ENCODE measurements around the gene DYNC1I1. TPM values are rescaled to one million over a fixed set of nuclear protein-coding genes. Genes with fewer than 3 reads are reported as not detected.

DYNC1I1 gene
- total and polyA plus RNA-seq, 2 donors (not counting 1 experiment from before 2014, with no cell fraction given): 0.17 to 0.30 TPM

DNA sequence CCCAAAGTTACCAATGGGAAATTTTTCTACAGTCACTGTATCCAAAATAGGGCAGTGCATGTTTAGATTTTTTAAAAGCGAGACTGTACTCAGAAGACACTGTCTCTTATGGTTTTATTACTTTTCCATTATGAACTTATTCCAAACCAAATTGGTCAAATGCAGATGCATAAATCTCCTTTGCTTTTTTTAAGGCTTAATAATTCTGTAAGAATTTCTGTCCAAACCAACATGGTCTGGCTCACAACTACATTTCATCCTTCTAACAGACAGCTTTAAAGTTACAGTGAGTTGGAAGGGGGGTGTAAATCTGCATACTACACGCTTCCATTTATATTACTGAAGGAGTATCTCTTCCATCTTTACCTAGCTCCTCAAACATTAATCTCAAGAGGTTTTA lies 350.4 kb downstream of the DYNC1I1 start:
- Histone ChIP-seq H3K36me3 (ENCODE audit: control insufficient read depth, insufficient read depth, low read length) (no peaks in the 10 kb centered on the region), H2AFZ (ENCODE audit: low read length) (no peak overlapping the region), H3K27ac (ENCODE audit: insufficient read depth, low read length) (no peak overlapping the region), H3K4me2 (ENCODE audit: extremely low read depth, insufficient read depth, low read length) (no peak overlapping the region), H3K27me3 (ENCODE audit: control insufficient read depth, insufficient read depth, low read length) (no peaks in the 10 kb centered on the region), H3K9ac (ENCODE audit: insufficient read depth, low read length) (no peak overlapping the region), H3K9me3 (ENCODE audit: control insufficient read depth, insufficient read depth, low read depth, low read length) (no peaks in the 10 kb centered on the region), H4K20me1 (ENCODE audit: control insufficient read depth, extremely low read depth, insufficient read depth, low read length) (no peaks in the 10 kb centered on the region), H3K4me3 (replicated peaks in 1 of 4; ENCODE audit: control extremely low read depth in 1 of 4, insufficient read depth in 1 of 4, low read depth in 3 of 4, low read length in 4 of 4) (no peak overlapping the region), H3K4me1 (ENCODE audit: control insufficient read depth, extremely low read depth, insufficient read depth, low read length) (no peaks in the 10 kb centered on the region), H3K79me2 (ENCODE audit: control insufficient read depth, insufficient read depth, low read length) (no peaks in the 10 kb centered on the region)
- peak in 1 of 2 donors; percentile 50 for DNase-seq (ENCODE audit: low read depth in 2 of 2)
- TF ChIP-seq, protein P1, sequence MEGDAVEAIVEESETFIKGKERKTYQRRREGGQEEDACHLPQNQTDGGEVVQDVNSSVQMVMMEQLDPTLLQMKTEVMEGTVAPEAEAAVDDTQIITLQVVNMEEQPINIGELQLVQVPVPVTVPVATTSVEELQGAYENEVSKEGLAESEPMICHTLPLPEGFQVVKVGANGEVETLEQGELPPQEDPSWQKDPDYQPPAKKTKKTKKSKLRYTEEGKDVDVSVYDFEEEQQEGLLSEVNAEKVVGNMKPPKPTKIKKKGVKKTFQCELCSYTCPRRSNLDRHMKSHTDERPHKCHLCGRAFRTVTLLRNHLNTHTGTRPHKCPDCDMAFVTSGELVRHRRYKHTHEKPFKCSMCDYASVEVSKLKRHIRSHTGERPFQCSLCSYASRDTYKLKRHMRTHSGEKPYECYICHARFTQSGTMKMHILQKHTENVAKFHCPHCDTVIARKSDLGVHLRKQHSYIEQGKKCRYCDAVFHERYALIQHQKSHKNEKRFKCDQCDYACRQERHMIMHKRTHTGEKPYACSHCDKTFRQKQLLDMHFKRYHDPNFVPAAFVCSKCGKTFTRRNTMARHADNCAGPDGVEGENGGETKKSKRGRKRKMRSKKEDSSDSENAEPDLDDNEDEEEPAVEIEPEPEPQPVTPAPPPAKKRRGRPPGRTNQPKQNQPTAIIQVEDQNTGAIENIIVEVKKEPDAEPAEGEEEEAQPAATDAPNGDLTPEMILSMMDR (conservative IDR thresholded peaks at IDR 0.05 in 1 of 2, IDR thresholded peaks at IDR 0.05 in 1 of 2; ENCODE audit: low read depth in 1 of 2, low read length in 2 of 2): no peak
- TF ChIP-seq EZH2 (IDR thresholded peaks at IDR 0.05; ENCODE audit: low read length, missing control alignments): no peak

GRCh38 chr7:96126382-96126781 lies 354.0 kb downstream of the DYNC1I1 start:
- H3K79me2 ChIP-seq (ENCODE audit: control insufficient read depth, insufficient read depth, low read length): no peaks in the 10 kb centered on the region
- no peaks in the 10 kb centered on the region for H3K9me3 ChIP-seq (ENCODE audit: control insufficient read depth, insufficient read depth, low read depth, low read length)
- TF ChIP-seq EZH2 (IDR thresholded peaks at IDR 0.05; ENCODE audit: low read length, missing control alignments): no peak
- TF ChIP-seq, protein P1 (conservative IDR thresholded peaks at IDR 0.05 in 1 of 2, IDR thresholded peaks at IDR 0.05 in 1 of 2; ENCODE audit: low read depth in 1 of 2, low read length in 2 of 2): no peak
- no peak for DNase-seq (ENCODE audit: low read depth in 2 of 2)
- H3K4me1 ChIP-seq (ENCODE audit: control insufficient read depth, extremely low read depth, insufficient read depth, low read length): no peaks in the 10 kb centered on the region
- H3K27me3 ChIP-seq (ENCODE audit: control insufficient read depth, insufficient read depth, low read length): no peaks in the 10 kb centered on the region
- H3K36me3 ChIP-seq (ENCODE audit: control insufficient read depth, insufficient read depth, low read length): no peaks in the 10 kb centered on the region
- H4K20me1 ChIP-seq (ENCODE audit: control insufficient read depth, extremely low read depth, insufficient read depth, low read length): no peaks in the 10 kb centered on the region
- no peak overlapping the region for H3K4me2 ChIP-seq (ENCODE audit: extremely low read depth, insufficient read depth, low read length)
- no peak overlapping the region for H3K9ac ChIP-seq (ENCODE audit: insufficient read depth, low read length)
- H3K4me3 ChIP-seq (replicated peaks in 1 of 4; ENCODE audit: control extremely low read depth in 1 of 4, insufficient read depth in 1 of 4, low read depth in 3 of 4, low read length in 4 of 4): no peak overlapping the region
- H2AFZ ChIP-seq (ENCODE audit: low read length): no peak overlapping the region
- no peak overlapping the region for H3K27ac ChIP-seq (ENCODE audit: insufficient read depth, low read length)

DNA sequence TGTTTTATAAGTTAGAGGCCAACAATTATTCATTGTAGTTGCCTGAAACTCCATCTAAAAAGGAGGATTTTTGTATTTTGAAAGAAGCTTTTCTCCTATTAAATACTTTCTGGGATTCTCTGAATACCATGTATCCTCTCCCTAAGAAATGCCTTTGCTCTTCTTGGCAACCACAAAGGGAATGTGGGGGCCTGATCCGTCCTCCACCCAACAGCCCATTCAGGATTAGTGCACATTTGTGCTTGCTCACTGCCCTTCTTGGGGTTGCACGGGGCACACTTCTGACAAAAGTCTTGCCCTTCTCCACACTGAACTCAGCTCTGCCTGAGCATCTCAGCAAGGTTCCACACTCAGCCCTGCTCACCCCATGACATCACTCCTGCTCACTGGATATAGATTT lies 355.4 kb downstream of the DYNC1I1 start:
- DNase-seq (ENCODE audit: low read depth in 2 of 2): peak in 1 of 2 donors; percentile 50
- Histone ChIP-seq H3K4me2 (ENCODE audit: extremely low read depth, insufficient read depth, low read length) (no peak overlapping the region), H3K27me3 (ENCODE audit: control insufficient read depth, insufficient read depth, low read length) (no peaks in the 10 kb centered on the region), H3K9ac (ENCODE audit: insufficient read depth, low read length) (no peak overlapping the region), H3K4me1 (ENCODE audit: control insufficient read depth, extremely low read depth, insufficient read depth, low read length) (no peaks in the 10 kb centered on the region), H3K9me3 (ENCODE audit: control insufficient read depth, insufficient read depth, low read depth, low read length) (no peaks in the 10 kb centered on the region), H3K27ac (ENCODE audit: insufficient read depth, low read length) (no peak overlapping the region), H4K20me1 (ENCODE audit: control insufficient read depth, extremely low read depth, insufficient read depth, low read length) (no peaks in the 10 kb centered on the region), H3K36me3 (ENCODE audit: control insufficient read depth, insufficient read depth, low read length) (no peaks in the 10 kb centered on the region), H3K79me2 (ENCODE audit: control insufficient read depth, insufficient read depth, low read length) (no peaks in the 10 kb centered on the region), H2AFZ (ENCODE audit: low read length) (no peak overlapping the region), H3K4me3 (replicated peaks in 1 of 4; ENCODE audit: control extremely low read depth in 1 of 4, insufficient read depth in 1 of 4, low read depth in 3 of 4, low read length in 4 of 4) (no peak overlapping the region)
- TF ChIP-seq, protein P1 (conservative IDR thresholded peaks at IDR 0.05 in 1 of 2, IDR thresholded peaks at IDR 0.05 in 1 of 2; ENCODE audit: low read depth in 1 of 2, low read length in 2 of 2): no peak
- TF ChIP-seq EZH2 (IDR thresholded peaks at IDR 0.05; ENCODE audit: low read length, missing control alignments): no peak

All from fibroblast of lung (primary cell).